Measurements from ENCODE around the gene ELMO1. TPM values are rescaled to one million over a fixed set of nuclear protein-coding genes. Genes with fewer than 3 reads are reported as not detected.

Gene ELMO1
- total and polyA plus RNA-seq, 2 of the 13 experiments (the other 11 are each of a cell fraction or from before 2014, with no cell fraction given): 0.11 to 0.17 TPM

- no peak for TF ChIP-seq KLF6 (CRISPR knock-in tag; IDR thresholded peaks at IDR 0.05)
- no peak for TF ChIP-seq TMF1 (CRISPR knock-in tag; IDR thresholded peaks at IDR 0.05; ENCODE audit: low read depth)
- no peak for TF ChIP-seq SP1 (IDR thresholded peaks at IDR 0.05)
- 0 out of 2 replicates have a peak, but pooled peaks have one; percentile 18 for TF ChIP-seq SP1 (CRISPR knock-in tag; IDR thresholded peaks at IDR 0.05)
- TF ChIP-seq, protein P1, sequence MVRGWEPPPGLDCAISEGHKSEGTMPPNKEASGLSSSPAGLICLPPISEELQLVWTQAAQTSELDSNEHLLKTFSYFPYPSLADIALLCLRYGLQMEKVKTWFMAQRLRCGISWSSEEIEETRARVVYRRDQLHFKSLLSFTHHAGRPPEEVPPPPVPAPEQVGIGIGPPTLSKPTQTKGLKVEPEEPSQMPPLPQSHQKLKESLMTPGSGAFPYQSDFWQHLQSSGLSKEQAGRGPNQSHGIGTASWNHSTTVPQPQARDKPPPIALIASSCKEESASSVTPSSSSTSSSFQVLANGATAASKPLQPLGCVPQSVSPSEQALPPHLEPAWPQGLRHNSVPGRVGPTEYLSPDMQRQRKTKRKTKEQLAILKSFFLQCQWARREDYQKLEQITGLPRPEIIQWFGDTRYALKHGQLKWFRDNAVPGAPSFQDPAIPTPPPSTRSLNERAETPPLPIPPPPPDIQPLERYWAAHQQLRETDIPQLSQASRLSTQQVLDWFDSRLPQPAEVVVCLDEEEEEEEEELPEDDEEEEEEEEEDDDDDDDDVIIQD (CRISPR knock-in tag; IDR thresholded peaks at IDR 0.05; ENCODE audit: low read depth): peak; percentile 99
- TF ChIP-seq ISX (CRISPR knock-in tag; conservative IDR thresholded peaks at IDR 0.05): no peak
- TF ChIP-seq, protein P2, sequence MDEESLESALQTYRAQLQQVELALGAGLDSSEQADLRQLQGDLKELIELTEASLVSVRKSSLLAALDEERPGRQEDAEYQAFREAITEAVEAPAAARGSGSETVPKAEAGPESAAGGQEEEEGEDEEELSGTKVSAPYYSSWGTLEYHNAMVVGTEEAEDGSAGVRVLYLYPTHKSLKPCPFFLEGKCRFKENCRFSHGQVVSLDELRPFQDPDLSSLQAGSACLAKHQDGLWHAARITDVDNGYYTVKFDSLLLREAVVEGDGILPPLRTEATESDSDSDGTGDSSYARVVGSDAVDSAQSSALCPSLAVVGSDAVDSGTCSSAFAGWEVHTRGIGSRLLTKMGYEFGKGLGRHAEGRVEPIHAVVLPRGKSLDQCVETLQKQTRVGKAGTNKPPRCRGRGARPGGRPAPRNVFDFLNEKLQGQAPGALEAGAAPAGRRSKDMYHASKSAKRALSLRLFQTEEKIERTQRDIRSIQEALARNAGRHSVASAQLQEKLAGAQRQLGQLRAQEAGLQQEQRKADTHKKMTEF (CRISPR knock-in tag; IDR thresholded peaks at IDR 0.05): peak; percentile 50; the same call in 1 of the 2 replicates
- TF ChIP-seq ZNF282 (IDR thresholded peaks at IDR 0.05; ENCODE audit: partially characterized antibody): no peak
- no peak for TF ChIP-seq HES4 (CRISPR knock-in tag; IDR thresholded peaks at IDR 0.05; ENCODE audit: borderline replicate concordance)
- TF ChIP-seq ZBTB20 (CRISPR knock-in tag; IDR thresholded peaks at IDR 0.05; ENCODE audit: borderline replicate concordance, low read depth): peak; percentile 27; the same call in 1 of the 2 replicates
- TF ChIP-seq RCOR2 (CRISPR knock-in tag; IDR thresholded peaks at IDR 0.05): no peak
- no peak for TF ChIP-seq ZNF605 (CRISPR knock-in tag; IDR thresholded peaks at IDR 0.05)
- TF ChIP-seq ZNF446 (CRISPR knock-in tag; IDR thresholded peaks at IDR 0.05): no peak
- TF ChIP-seq, protein P3, sequence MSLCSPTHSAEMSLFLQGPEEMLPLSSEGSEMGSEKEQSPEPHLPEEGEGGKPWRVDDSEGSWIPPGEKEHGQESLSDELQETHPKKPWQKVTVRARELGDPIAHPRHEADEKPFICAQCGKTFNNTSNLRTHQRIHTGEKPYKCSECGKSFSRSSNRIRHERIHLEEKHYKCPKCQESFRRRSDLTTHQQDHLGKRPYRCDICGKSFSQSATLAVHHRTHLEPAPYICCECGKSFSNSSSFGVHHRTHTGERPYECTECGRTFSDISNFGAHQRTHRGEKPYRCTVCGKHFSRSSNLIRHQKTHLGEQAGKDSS (CRISPR knock-in tag; IDR thresholded peaks at IDR 0.05; ENCODE audit: borderline replicate concordance, low read depth): 0 out of 2 replicates have a peak, but pooled peaks have one; percentile 59
- no peak for TF ChIP-seq POLR2G (IDR thresholded peaks at IDR 0.05; ENCODE audit: low read depth, low read length)
- TF ChIP-seq DMAP1 (CRISPR knock-in tag; IDR thresholded peaks at IDR 0.05): 0 out of 2 replicates have a peak, but pooled peaks have one; percentile 33
- TF ChIP-seq ZNF407 (CRISPR knock-in tag; IDR thresholded peaks at IDR 0.05; ENCODE audit: not compliant biosample characterization): no peak
- TF ChIP-seq JUN (CRISPR knock-in tag; IDR thresholded peaks at IDR 0.05): peak; percentile 99
- TF ChIP-seq NR2F6 (IDR thresholded peaks at IDR 0.05): no peak; the same call in 1 of the 2 replicates
- TF ChIP-seq NR2F6 (CRISPR knock-in tag; IDR thresholded peaks at IDR 0.05): peak; percentile 19; the same call in 1 of the 2 replicates
These were observed 416.9 kb downstream of the ELMO1 start (continued) for GRCh38 chr7:37031571-37032257.

Data from HepG2 (cell line).